ENCODE results near the gene KRT83.
"Not testable (repeated sequence)": the region's sequence is repeated elsewhere in the genome, so short reads cannot be mapped to it uniquely, and the experiment has no call there.

Gene KRT83

DNA sequence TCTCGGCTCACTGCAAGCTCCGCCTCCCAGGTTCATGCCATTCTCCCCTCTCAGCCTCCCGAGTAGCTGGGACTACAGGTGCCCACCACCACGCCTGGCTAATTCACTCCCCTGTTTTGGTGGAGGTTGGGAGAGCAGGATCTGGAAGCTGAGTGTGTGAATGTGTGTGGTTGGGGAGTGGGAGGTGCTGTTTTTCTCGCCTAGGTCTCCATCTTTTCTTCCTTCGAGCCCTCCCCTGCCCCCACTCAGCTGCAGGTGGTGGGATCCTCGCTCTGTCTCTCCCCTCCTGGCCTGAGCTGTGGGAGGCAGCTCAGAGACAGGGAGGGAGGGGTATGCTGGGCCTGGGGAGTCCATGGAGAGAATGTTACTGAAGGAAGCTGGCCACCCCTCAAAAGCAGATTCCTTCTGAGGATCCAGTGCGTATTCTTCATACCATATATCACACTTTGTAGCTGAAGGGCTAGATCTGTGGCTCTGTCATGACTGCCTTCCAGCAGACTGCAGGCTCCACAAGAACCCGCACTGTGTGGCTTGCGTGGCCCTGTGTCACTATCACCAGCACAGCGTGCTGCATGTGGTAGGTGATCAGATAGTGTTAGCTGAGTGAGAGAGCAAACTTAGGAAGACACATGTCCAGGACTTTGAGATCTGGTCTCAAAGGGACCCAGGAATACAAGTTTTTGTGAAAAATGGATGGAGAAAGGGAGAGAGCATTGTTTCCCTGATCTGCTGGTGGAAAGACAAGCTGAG is 2.8 kb downstream of the KRT83 start:
- Histone ChIP-seq H3K36me3 (ENCODE audit: control insufficient read depth, insufficient read depth, low read length) (no peaks in the 10 kb centered on the region), H3K4me3 (ENCODE audit: extremely low read depth, insufficient read depth, low read length, poor library complexity, severe bottlenecking) (no peak overlapping the region), H3K27ac (ENCODE audit: low read depth, low read length, severe bottlenecking) (no peak overlapping the region), H3K4me1 (ENCODE audit: control insufficient read depth, insufficient read depth, low read length, poor library complexity, severe bottlenecking) (no peaks in the 10 kb centered on the region), H3K9me3 (ENCODE audit: control insufficient read depth, low read length) (no peaks in the 10 kb centered on the region)
- WGBS, 2 experiments (ENCODE audit: insufficient coverage in 2 of 2) = 82 to 94% methylated on average over 5 to 7 of the region's 11 CpGs

DNA sequence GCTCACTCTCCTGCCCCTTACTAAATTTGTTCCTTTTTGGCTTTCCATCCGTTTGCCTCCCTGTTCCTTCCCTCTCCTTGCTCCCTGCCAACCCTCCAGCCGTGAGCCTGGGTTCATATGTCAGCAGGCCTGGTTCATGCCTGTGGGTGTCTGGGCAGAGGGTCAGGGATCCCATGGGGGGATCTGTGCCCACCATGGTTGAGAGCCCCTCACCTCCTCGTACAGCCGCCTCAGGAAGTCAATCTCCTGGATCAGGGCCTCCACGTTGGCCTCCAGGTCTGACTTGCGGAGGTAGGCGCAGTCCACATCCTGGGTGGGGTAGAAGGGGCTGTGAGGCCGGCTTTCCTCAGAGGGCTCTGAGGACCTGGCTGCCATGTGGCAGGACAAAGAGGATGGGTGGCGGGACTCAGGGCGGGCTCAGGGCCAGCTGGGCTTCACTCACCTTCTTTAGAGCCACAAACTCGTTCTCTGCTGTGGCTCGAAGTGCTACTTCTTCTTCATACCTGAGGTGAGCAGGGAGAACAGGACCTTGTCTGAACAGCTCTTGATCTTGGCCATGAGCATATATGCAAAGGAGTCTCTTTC is 3.6 kb downstream of the KRT83 start:
- Histone ChIP-seq H3K4me3 (ENCODE audit: extremely low read depth, insufficient read depth, low read length, poor library complexity, severe bottlenecking) (no peak overlapping the region), H3K36me3 (ENCODE audit: control insufficient read depth, insufficient read depth, low read length) (no peaks in the 10 kb centered on the region)
- 81 to 87% methylated on average over 6 to 8 of the region's 12 CpGs for WGBS, 2 experiments (ENCODE audit: insufficient coverage in 2 of 2)

DNA sequence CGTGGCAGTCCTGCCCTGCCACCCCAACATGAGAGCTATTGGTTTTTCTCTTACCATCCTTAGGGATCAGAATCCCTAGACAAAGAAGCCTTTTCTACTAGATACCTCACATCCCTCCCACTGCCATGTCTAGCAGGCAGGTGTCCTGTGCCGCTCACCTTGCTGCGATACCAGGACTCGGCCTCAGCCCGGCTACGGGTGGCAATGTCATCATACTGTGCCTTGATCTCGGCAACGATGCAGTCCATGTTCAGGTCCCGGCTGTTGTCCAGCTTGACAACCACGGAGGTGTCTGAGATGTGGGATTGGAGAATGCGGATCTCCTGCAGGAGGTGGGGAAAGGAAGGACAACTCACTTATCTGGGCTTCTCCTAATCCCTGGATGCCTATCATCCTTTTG is 4.5 kb downstream of the KRT83 start:
- no peaks in the 10 kb centered on the region for H3K36me3 ChIP-seq (ENCODE audit: control insufficient read depth, insufficient read depth, low read length)
- no peak overlapping the region for H3K27ac ChIP-seq (ENCODE audit: low read depth, low read length, severe bottlenecking)
- 84 to 96% methylated on average over 6 to 9 of the region's 11 CpGs for WGBS, 2 experiments (ENCODE audit: insufficient coverage in 2 of 2)
- no peak overlapping the region for H3K4me3 ChIP-seq (ENCODE audit: extremely low read depth, insufficient read depth, low read length, poor library complexity, severe bottlenecking)
- no peaks in the 10 kb centered on the region for H3K4me1 ChIP-seq (ENCODE audit: control insufficient read depth, insufficient read depth, low read length, poor library complexity, severe bottlenecking)
- no peaks in the 10 kb centered on the region for H3K9me3 ChIP-seq (ENCODE audit: control insufficient read depth, low read length)

More for the DNA sequence above, 3.6 kb downstream of the KRT83 start:
- no peak overlapping the region for H3K27ac ChIP-seq (ENCODE audit: low read depth, low read length, severe bottlenecking)
- H3K4me1 ChIP-seq (ENCODE audit: control insufficient read depth, insufficient read depth, low read length, poor library complexity, severe bottlenecking) = no peaks in the 10 kb centered on the region
- no peaks in the 10 kb centered on the region for H3K9me3 ChIP-seq (ENCODE audit: control insufficient read depth, low read length)

DNA sequence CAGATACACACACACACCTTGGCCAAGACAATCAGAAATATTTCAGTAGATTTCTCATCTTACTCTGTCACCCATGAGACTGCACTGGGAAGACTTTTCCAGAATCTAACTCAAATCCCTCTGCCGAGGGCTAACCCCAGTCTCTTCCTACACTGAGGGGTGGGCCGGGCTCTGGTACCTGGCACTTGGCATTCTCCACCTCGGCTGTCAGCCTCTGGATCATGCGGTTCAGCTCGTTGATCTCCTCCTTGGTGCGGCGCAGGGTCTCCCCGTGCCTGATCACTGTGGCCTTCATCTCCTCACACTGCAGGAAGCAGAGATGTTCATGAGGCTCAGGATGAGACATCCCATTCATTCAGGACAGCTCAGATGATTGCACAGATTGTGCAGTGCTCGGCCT is 4.9 kb downstream of the KRT83 start:
- Histone ChIP-seq H3K27ac (ENCODE audit: low read depth, low read length, severe bottlenecking) (no peak overlapping the region), H3K36me3 (ENCODE audit: control insufficient read depth, insufficient read depth, low read length) (no peaks in the 10 kb centered on the region), H3K9me3 (ENCODE audit: control insufficient read depth, low read length) (no peaks in the 10 kb centered on the region), H3K4me3 (ENCODE audit: extremely low read depth, insufficient read depth, low read length, poor library complexity, severe bottlenecking) (no peak overlapping the region), H3K4me1 (ENCODE audit: control insufficient read depth, insufficient read depth, low read length, poor library complexity, severe bottlenecking) (no peaks in the 10 kb centered on the region)
- 70 to 72% methylated on average over 8 of the region's 9 CpGs for WGBS, 2 experiments (ENCODE audit: insufficient coverage in 2 of 2)

DNA sequence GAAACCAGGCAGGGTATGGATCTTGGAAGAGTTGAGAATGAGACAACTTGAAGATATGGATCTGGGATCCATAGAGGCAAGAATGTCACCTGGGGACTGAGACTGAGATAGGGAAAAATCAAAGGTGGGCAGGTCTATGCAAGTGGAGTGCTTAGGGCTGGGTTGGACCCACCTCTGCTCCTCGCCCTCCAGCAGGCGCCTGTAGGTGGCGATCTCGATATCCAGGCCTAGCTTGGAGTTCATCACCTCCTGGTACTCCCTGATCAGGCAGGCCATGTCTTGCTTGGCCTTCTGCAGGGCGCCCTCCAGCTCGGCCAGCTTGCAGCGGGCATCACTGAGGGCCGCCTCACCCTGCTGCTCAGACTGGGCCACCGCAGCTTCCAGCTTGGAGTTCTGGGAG is 5.5 kb downstream of the KRT83 start:
- not testable (repeated sequence) for H3K27ac ChIP-seq (ENCODE audit: low read depth, low read length, severe bottlenecking); H3K4me3 ChIP-seq (ENCODE audit: extremely low read depth, insufficient read depth, low read length, poor library complexity, severe bottlenecking); H3K36me3 ChIP-seq (ENCODE audit: control insufficient read depth, insufficient read depth, low read length); H3K9me3 ChIP-seq (ENCODE audit: control insufficient read depth, low read length); H3K4me1 ChIP-seq (ENCODE audit: control insufficient read depth, insufficient read depth, low read length, poor library complexity, severe bottlenecking)
- WGBS, 2 experiments (ENCODE audit: insufficient coverage in 2 of 2) = 24% methylated on average over 4 of the region's 9 CpGs; no CpG with 5 or more reads in 1 of the 2 experiments

DNA sequence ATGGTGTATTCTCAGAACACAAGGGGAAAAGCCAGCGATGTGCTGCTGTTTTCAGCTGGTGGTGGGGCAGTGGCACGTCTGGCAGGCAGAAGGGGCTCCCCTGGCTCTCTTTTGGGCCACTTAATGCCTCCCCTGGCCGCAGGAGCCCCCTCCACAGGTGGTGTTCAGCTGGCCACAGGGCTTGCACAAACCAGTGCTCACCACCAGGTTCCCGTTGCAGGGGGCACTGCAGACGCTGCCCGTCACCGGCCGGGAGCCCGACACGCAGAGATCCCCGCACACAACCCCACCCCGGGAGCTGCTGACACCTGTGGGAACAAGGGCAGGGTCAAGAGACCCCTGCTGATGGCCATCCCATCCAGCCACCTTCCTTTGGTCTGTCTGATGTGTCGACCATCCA is 6.7 kb downstream of the KRT83 start:
- WGBS, 2 experiments (ENCODE audit: insufficient coverage in 2 of 2) = 87% methylated on average over 8 to 9 of the region's 13 CpGs
- Histone ChIP-seq H3K4me1 (ENCODE audit: control insufficient read depth, insufficient read depth, low read length, poor library complexity, severe bottlenecking) (no peaks in the 10 kb centered on the region), H3K36me3 (ENCODE audit: control insufficient read depth, insufficient read depth, low read length) (no peaks in the 10 kb centered on the region), H3K9me3 (ENCODE audit: control insufficient read depth, low read length) (no peaks in the 10 kb centered on the region), H3K27ac (ENCODE audit: low read depth, low read length, severe bottlenecking) (no peak overlapping the region), H3K4me3 (ENCODE audit: extremely low read depth, insufficient read depth, low read length, poor library complexity, severe bottlenecking) (no peak overlapping the region)

DNA sequence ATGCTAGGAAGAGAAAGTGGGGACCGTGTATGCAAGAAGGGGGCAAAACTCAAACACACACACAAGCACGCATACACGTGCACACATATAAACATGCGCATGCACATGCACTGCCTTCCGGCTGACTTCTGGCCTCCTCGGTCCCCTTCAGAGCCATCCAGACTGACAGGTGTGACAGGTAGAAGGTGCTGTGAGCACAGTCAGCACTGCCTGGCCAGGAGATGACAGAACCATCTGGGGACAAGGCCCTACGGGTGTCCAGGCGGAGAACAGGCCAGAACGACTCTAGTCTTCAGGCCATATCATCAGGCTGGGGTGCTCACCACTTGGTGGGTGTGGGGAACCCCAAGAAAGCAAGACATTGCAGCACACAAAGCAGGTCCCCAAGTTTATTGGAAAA is 7.3 kb downstream of the KRT83 start:
- Histone ChIP-seq H3K27ac (ENCODE audit: low read depth, low read length, severe bottlenecking) (no peak overlapping the region), H3K4me3 (ENCODE audit: extremely low read depth, insufficient read depth, low read length, poor library complexity, severe bottlenecking) (no peak overlapping the region), H3K9me3 (ENCODE audit: control insufficient read depth, low read length) (no peaks in the 10 kb centered on the region), H3K36me3 (ENCODE audit: control insufficient read depth, insufficient read depth, low read length) (no peaks in the 10 kb centered on the region), H3K4me1 (ENCODE audit: control insufficient read depth, insufficient read depth, low read length, poor library complexity, severe bottlenecking) (no peaks in the 10 kb centered on the region)
- WGBS, 2 experiments (ENCODE audit: insufficient coverage in 2 of 2) = 87 to 94% methylated on average over 4 to 6 of the region's 9 CpGs

DNA sequence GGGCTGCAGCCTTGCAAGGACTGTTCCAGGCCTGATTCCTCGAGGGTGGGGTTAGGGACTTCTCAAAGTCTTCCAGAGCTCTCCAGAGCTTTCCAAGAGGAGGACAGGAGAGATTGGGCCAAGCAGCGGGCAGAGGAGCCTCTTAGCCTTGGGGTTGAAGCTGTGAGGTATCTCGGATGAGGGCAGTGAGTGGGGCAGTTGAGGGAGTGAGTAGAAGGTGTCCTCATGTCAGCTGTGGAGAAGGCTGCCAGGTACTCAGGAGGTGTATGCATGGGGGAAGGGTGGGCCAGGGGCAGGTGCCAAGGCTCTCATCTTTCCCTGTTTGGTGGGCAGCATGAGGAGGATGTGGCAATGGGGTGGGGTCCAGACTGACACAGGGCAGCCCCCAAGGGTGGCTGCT is 7.7 kb downstream of the KRT83 start:
- H3K9me3 ChIP-seq (ENCODE audit: control insufficient read depth, low read length) = no peaks in the 10 kb centered on the region
- H3K27ac ChIP-seq (ENCODE audit: low read depth, low read length, severe bottlenecking) = no peak overlapping the region
- H3K36me3 ChIP-seq (ENCODE audit: control insufficient read depth, insufficient read depth, low read length) = no peaks in the 10 kb centered on the region
- 79 to 89% methylated on average over 2 to 3 of the region's 3 CpGs for WGBS, 2 experiments (ENCODE audit: insufficient coverage in 2 of 2)
- H3K4me3 ChIP-seq (ENCODE audit: extremely low read depth, insufficient read depth, low read length, poor library complexity, severe bottlenecking) = no peak overlapping the region
- no peaks in the 10 kb centered on the region for H3K4me1 ChIP-seq (ENCODE audit: control insufficient read depth, insufficient read depth, low read length, poor library complexity, severe bottlenecking)

DNA sequence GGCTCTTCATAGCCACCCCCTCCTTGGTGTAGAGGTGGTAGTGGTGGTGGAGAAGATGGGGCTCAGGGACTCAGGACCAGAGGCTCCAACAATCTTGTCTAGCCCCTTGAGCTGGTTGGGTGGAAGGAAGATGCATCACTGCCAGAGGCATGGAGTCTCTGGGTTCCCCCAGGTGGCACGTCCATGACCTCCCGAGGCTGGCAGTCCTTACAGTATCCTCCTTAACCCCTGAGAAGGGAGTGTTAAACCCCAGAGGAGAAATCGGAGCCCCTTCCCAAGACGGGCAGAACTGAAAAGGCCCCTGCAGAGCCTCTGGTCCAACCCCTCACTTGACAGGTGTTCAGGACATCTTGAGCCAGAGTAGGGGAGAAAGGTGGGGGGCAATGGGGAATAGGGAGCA is 9.1 kb downstream of the KRT83 start:
- 75 to 91% methylated on average over 2 to 3 of the region's 4 CpGs for WGBS, 2 experiments (ENCODE audit: insufficient coverage in 2 of 2)
- Histone ChIP-seq H3K4me1 (ENCODE audit: control insufficient read depth, insufficient read depth, low read length, poor library complexity, severe bottlenecking) (peaks cover 6% of the 10 kb centered on the region), H3K9me3 (ENCODE audit: control insufficient read depth, low read length) (no peaks in the 10 kb centered on the region), H3K4me3 (ENCODE audit: extremely low read depth, insufficient read depth, low read length, poor library complexity, severe bottlenecking) (no peak overlapping the region), H3K36me3 (ENCODE audit: control insufficient read depth, insufficient read depth, low read length) (no peaks in the 10 kb centered on the region), H3K27ac (ENCODE audit: low read depth, low read length, severe bottlenecking) (no peak overlapping the region)

DNA sequence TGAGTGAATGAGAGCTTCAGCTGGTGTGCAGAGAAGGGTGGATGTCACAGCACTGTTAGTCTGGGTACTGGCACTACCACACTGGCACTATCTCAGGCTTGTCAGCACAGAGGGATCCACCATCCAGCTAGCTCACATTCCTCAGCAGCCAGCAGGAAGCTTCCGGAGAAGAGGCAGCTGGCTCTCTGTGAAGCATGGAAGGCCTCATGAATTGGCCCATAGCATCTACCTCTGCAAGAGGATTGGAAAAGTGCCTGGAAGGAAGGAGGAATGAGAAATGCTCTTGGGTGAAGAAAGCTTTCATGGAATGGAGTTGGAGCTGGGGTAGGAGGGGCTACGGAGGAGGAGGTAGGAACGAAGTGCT is 9.9 kb downstream of the KRT83 start:
- H3K9me3 ChIP-seq (ENCODE audit: control insufficient read depth, low read length) = no peaks in the 10 kb centered on the region
- H3K27ac ChIP-seq (ENCODE audit: low read depth, low read length, severe bottlenecking) = no peak overlapping the region
- no peak overlapping the region for H3K4me3 ChIP-seq (ENCODE audit: extremely low read depth, insufficient read depth, low read length, poor library complexity, severe bottlenecking)
- H3K4me1 ChIP-seq (ENCODE audit: control insufficient read depth, insufficient read depth, low read length, poor library complexity, severe bottlenecking) = peaks cover 6% of the 10 kb centered on the region
- 82 to 100% methylated on average over 1 to 3 of the region's 3 CpGs for WGBS, 2 experiments (ENCODE audit: insufficient coverage in 2 of 2)
- H3K36me3 ChIP-seq (ENCODE audit: control insufficient read depth, insufficient read depth, low read length) = no peaks in the 10 kb centered on the region

DNA sequence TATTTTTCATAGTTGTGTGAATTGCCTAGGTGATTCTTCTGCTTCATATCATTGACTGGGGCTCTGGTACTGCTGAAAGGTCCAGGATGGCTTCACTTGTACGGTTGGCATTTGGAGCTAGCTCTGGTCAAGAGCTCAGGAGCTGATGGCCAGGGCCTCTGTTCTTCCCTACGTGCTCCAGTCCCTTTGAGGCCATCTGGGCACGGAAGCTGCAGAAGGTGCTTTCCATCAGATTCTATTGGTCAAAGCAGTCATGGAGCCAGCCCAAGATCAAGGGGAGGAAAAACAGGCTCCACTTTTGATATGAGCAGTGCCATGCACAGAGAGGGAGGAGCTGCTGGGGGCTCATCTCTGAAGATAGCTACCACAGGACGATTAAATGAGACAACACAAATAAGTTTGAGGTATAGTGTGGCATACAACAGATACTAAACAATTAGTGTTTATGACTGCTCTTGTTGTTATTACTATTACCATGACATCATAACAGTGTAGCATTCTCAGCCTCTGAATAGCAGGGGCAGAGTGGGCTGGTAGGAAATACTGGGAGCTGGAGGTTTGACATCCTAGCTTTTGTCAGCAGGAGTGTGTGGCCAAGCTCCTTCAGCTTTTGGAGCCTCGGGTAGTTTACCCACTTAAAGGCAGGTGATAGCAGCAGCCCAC is 10.4 kb downstream of the KRT83 start:
- Histone ChIP-seq H3K27ac (ENCODE audit: low read depth, low read length, severe bottlenecking) (no peak overlapping the region), H3K9me3 (ENCODE audit: control insufficient read depth, low read length) (no peaks in the 10 kb centered on the region)
- 77 to 85% methylated on average over 3 to 4 of the region's 5 CpGs for WGBS, 2 experiments (ENCODE audit: insufficient coverage in 2 of 2)

More for the DNA sequence above, 10.4 kb downstream of the KRT83 start:
- Histone ChIP-seq H3K36me3 (ENCODE audit: control insufficient read depth, insufficient read depth, low read length) (no peaks in the 10 kb centered on the region), H3K4me1 (ENCODE audit: control insufficient read depth, insufficient read depth, low read length, poor library complexity, severe bottlenecking) (peaks cover 6% of the 10 kb centered on the region), H3K4me3 (ENCODE audit: extremely low read depth, insufficient read depth, low read length, poor library complexity, severe bottlenecking) (no peak overlapping the region)
